LHCN-M2 (cell line): ENCODE data around the gene ATP13A4. TPM values are rescaled to one million over a fixed set of nuclear protein-coding genes. Genes with fewer than 3 reads are reported as not detected.

Experiments
- DNase-seq: peaks from one replicate; pipeline ENCODE4 v3.0.0-alpha.2; 2012; ENCODE audit warnings: low read depth
- polyA plus RNA-seq: library from polyadenylated mRNA; unstranded; fragments of >200 nt; gene quantifications from one replicate; pipeline ENCODE4 v1.2.1, GENCODE V29; 2012; ENCODE audit warnings: missing spikeins
- total RNA-seq: library from RNA; depleted of rRNA; stranded (reverse); fragments of >200 nt; gene quantifications from 2 replicates; pipeline ENCODE4 v1.2.3, GENCODE V29; 2014; rRNA removed

The ATP13A4 gene
- 0.06 TPM in 1 of 2 replicates, not detected in the other for total RNA-seq
- polyA plus RNA-seq: not detected

DNA sequence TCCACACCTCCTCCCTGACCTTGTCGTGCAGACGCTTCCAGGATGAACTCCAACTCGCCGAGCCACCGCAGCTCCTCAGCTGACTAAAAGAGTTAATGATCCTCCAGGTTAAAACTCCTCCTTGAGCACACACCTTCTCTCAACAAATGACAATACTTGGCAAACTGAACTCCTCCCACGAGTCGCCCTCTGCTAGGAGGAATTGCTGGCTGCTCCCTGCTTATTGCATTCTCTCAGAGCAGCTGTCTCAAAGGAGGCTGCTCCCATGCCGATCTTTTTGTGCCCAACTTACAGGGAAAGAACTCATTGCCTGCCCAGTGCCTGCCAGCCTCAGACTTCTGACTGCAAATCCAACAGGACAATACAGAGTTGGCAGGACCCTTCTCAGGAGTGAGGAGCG is at the start of gene ATP13A4:
ATP13A4 (minus strand) TSS at position 85 of the 400 bp plus-strand sequence. CDS start 96 bp downstream, outside the sequence.
- no peak for DNase-seq

DNA sequence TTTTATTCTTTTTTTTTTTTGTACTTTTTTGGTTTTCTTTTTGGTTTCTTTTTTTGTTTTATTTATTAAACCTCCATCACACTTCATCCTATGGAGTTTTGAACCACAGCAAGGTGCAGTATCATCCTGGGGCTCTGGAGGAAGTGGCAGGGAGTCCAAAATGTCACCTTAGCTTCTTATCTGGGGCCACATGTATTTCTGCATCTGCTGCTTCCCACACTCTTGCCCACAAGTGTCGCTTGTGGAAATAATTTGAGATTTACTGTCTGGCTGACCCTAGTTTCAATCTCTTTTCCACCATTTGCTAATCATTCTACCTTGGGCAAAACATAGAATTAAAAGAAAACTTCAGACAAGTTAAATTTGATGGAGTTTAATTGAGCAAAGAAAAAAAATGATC is 44.7 kb upstream of the ATP13A4 start:
- no peak for DNase-seq

DNA sequence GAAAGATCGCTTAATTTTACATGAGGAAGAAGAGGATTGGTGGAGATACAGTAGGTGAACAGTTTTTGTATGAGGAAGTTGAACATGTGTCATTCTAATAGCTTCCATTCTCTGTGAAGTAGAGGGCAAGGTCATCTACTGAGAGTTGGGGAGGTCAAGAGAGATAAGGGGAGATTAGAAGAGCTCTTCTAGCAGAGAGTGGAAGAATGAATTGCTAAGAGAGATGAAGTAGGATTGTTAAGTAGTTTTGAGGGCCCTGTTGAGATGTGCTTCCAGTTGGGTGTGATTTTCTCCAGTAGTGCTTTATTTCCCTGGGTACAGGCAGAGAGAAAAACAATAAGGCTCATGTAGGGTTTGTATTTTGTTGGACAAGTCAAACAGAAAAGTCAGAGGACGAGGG is 43.5 kb upstream of the ATP13A4 start:
- DNase-seq: no peak

GRCh38 chr3:193595939-193596487 is 41.3 kb upstream of the ATP13A4 start:
- no peak for DNase-seq

DNA sequence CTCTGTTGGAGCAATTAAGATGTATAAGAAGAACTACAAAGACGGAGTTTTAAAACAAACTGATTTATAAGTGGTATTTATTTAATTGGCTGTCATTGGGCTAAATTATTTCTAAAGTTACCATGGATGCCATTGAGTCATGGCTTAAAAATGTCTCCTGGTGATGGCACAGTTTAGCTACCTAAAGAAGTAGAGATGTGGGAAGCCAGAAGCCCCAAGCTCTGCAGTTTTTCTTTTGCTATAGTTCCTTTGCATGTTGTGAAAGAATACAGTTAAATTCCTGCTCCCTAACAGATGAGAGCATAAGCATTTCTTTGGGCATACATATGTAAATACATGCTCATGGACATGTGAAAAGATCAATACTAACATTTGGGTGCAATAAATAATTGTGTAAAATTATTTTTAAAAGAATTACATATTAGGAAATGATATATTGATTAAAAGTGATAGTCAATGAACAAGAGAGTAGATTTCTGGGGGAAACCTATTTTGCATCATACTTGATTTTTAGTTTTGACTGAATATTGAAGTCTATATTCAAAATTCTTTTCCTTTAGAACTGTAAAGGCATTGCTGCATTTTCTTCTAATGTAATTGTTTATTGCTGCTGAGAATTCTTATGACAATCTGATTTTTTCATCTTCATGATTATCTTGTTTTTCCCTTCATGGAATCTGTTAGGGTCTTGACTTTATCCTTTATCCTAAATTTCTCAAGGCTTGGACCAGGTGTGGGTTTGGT is 40.4 kb upstream of the ATP13A4 start:
- peak; percentile 3 for DNase-seq

DNA sequence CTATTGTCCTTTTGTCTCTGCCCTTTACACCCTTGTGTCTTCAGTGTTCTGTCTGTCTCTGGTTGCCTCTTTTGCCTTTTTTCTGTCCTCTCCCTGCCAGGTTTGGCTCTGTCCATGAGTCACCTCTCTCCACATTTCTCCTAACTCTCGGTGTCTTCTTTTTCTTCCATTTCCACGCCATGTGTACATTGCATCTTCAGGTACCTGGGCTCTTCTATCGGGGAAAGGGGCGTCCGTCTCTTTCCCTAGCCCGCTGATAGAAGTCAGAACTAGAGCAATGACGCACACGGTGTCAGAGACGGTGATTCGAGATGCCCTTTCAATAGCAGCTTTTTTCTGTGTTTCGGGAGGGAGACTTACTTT is 39.0 kb upstream of the ATP13A4 start:
- DNase-seq: peak; percentile 17

DNA sequence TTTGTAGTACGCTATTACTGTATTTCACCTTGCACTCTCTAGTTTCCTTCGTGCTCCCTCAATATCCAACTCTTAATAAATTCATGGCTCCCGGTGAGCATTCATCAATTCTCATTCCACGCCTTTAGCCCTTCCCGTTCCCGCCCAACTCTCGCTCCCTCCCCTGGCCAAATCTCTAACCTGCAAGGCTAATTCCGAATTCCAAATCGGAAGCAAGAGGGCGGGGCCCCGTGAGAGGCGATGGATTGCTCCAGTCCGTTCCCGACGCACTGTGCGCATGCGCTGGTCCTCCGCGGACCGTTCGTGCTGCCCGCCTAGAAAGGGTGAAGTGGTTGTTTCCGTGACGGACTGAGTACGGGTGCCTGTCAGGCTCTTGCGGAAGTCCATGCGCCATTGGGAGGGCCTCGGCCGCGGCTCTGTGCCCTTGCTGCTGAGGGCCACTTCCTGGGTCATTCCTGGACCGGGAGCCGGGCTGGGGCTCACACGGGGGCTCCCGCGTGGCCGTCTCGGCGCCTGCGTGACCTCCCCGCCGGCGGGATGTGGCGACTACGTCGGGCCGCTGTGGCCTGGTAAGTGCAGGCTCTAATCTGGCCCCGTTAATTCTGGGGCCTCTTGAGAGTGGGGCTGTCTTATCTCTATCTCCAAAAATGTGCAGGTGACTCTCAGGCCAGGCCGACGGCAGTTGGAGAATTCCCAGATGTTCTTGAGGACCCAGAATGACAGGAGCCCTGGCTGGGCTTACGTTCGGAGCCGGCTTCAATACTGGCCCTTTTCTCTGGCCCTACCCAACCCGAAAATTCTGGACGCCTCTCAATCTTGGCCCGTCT is 38.4 kb upstream of the ATP13A4 start, which contains the start of gene OPA1:
OPA1 (plus strand) TSS at position 368 of the 827 bp plus-strand sequence; CDS start at position 538, 170 bp downstream.
- peak; percentile 98 for DNase-seq

DNA sequence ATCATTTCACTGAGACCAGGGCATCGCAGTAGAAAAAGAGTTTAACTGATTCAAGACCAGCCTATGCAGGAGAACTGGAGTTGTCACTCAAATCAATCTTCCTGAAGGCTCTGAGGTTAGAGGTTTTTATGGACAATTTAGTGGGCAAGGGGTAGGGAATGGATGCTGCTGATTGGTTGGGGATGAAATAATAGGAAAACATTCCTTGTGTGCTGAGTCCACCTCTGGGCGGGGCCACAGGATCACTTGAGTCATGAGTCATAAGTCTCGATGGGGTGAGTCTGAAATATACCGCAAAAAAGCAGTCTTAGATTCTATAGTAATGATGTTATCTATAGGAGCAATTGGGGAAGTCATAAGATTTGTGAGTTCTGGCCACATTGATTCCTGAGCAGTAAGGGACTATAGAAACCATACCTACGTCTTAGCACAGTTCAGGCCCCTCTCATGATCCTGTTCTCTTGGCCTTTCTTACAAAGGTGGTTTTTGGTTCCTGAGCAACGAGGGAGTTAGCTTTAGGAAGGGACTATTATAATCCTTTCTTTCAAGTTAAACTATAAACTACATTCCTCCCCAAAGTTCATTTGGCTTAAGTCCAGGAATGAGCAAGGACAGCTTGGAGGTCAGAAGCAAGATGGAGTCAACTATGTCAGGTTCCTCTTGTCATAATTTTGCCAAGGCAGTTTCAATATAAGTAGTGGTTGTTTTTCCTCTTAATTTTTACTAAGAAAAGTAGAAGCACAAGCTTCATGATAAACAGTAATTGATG is 35.6 kb upstream of the ATP13A4 start:
- peak; percentile 49 for DNase-seq

DNA sequence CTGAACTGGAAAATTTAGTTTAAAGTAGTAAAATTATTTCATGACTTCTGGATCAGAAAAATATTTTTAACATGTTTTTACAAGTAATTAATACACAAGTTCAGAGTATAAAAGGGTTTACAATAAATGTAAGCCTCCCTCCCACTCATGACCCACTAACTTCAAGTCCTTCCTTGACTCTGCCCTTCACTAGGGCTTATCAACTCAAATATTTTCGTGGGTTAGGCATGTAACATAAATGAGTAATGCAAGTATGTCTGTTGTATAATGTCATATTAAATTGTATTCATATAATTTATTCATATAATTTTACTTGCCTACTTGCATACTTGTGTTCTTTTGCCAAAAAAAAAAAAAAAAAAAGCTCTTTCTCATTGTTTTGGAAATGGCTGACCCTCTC is 34.9 kb upstream of the ATP13A4 start:
- no peak for DNase-seq

DNA sequence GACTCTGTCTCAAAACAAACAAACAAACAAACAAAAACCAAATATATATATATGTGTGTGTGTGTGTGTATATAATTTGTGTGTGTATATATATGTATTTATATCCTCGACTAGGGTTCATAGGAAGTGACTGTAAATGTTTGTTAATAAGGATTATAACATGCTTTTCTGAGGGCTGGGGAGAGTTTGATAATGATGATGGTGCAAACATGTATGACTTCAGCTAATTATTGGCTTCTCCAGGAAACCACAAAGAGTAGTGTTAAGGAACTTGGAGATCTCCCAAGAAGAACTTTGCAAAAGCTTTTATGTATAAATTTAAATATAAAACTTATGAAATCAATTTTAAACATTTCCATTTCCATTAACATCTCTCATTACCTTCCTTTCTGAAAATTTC is 34.4 kb upstream of the ATP13A4 start:
- DNase-seq: no peak

DNA sequence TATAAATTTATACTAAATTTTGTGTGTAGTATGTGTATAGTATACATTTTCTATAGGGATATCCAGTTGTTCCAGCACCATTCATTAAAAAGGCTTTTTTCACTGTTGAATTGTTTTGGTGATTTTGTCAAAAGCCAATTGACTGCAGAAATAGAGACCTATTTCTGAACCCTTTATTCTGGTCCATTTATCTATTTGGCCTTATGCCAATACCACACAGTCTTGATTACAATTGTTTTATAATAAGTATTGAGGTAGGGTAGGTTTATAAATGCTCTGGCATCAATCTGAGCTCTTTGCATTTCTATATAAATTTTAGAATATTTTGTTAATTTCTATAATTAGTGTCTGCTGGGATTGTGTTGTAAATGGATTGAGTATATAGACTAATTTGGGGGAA is 31.8 kb upstream of the ATP13A4 start:
- DNase-seq: no peak

DNA sequence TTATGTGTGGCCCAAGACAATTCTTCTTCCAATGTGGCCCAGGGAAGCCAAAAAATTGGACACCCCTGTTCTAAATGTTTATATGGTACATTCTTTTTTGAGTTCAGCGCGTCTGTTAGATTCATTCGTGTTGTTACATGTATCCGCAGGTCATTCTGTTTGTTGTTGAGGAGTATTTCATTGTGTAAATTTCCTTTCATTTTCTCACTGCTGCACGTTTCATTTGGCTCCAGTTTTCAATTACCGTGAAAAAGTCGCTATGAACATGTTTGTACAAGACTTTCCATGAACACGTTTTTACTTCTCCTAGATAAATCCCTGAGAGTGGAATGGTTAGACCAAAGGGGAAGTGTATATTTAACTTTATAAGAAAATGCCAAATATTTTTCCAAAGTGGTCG is 30.8 kb upstream of the ATP13A4 start:
- no peak for DNase-seq

- no peak for DNase-seq
Observed at GRCh38 chr3:193574488-193575070, 19.9 kb upstream of the ATP13A4 start.

DNA sequence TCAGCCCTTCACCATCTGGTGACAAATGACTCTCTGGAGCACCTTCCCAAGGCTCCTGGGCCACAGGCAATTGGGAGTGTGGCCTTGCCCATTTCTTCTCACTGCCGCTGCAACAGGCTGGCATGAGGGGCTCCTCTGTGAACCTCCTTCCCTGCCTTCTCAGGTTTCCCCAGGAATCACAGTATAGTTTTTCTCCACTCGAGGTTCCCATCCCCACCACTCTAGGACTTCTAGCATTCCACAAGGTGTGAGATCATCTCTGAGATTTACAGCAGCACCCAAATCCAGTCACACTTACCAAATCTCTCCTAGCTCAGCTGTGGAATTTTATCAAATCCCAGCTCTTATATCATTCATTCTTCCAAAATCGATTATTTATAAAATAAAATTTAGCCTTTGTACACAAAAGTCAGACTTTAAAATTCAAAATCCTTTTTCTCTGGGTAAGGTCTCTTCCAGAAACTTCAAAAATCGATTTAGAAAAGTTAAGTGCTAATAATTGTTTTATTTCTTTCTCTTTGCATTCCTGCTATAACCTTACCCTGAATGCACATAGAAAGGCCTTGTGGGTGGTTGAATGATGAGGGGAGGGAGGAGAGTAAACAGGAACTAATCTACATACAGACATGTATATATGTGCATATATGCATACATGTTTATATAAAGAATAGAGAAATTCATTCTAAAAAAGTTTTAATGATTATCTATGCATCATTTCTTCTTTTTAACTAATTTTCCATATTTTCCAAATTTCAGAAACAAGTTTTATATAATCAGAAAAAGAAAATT is 18.9 kb upstream of the ATP13A4 start:
- DNase-seq: no peak

- peak; percentile 51 for DNase-seq
Observed at GRCh38 chr3:193572426-193572908, 17.8 kb upstream of the ATP13A4 start.

- DNase-seq: no peak
Observed at GRCh38 chr3:193569119-193569518, 14.4 kb upstream of the ATP13A4 start.

DNA sequence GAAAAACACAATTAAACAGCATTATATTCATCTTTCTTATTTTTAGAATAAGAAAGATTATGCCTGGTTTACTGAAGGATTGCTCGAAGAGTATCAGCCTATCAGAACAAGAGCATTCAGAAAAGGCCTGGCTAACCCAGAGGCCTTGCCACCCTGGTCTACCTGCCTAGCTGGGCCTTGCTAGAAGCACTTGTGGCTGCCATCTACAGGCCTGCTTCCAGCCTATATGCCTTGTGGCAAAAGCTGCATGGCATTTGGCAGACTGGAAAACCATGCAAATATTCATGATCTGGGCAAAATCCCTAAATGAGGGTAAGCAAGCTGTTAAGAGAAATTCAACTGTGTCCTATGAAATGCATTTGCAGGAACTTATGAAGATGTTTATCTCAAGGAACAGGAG is 9.3 kb upstream of the ATP13A4 start:
- DNase-seq: no peak

- no peak for DNase-seq
Observed at GRCh38 chr3:193563426-193563825, 8.7 kb upstream of the ATP13A4 start.

GRCh38 chr3:193560870-193561269 is 6.2 kb upstream of the ATP13A4 start:
- DNase-seq: no peak

DNA sequence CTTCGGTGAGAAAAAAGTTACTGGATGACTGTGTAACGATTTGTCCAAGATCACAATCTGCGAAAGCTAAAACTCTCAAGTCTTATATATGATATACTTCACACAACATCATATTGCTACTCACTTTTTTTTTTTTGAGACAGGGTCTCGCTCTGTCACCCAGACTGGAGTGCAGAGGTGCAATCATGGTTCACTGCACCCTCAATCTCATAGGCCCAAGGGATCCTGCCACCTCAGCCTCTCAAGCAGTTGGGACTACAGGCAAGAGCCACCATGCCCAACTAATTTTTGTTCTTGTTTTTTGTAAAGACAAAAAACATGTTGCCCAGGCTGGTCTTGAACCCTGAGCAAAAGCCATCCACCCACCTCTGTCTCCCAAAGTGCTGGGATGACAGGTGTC is 5.4 kb upstream of the ATP13A4 start:
- no peak for DNase-seq
